Measurements from ENCODE around the gene HSD3B2.

The HSD3B2 gene

GRCh38 chr1:119419109-119419508 lies 4.2 kb downstream of the HSD3B2 start:
- TF ChIP-seq, protein P1, sequence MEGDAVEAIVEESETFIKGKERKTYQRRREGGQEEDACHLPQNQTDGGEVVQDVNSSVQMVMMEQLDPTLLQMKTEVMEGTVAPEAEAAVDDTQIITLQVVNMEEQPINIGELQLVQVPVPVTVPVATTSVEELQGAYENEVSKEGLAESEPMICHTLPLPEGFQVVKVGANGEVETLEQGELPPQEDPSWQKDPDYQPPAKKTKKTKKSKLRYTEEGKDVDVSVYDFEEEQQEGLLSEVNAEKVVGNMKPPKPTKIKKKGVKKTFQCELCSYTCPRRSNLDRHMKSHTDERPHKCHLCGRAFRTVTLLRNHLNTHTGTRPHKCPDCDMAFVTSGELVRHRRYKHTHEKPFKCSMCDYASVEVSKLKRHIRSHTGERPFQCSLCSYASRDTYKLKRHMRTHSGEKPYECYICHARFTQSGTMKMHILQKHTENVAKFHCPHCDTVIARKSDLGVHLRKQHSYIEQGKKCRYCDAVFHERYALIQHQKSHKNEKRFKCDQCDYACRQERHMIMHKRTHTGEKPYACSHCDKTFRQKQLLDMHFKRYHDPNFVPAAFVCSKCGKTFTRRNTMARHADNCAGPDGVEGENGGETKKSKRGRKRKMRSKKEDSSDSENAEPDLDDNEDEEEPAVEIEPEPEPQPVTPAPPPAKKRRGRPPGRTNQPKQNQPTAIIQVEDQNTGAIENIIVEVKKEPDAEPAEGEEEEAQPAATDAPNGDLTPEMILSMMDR (IDR thresholded peaks at IDR 0.05): no peak
- no peak for DNase-seq (ENCODE audit: low spot score)
- Histone ChIP-seq H3K27ac (no peak overlapping the region), H3K4me3 (no peak overlapping the region)

DNA sequence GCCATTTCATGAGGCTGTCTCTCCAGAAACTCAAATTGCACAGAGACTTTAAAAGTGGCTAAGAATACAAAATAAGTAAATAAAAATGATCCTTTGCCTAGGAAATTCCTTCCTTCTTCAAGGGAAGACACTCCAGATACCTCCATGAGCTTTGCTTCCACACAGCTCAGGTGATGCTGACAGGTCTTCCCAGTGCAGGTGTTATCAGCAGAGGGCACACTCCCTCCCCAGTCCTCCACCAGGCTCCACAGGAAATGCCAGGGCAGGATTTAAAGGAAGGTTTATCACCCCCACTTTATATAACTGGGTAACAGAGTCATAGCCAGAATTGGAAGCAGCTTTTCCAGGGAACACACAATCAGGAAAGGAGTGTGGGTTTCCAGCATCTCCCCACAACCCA lies 5.7 kb downstream of the HSD3B2 start:
- Histone ChIP-seq H3K27ac (no peak overlapping the region), H3K4me3 (no peak overlapping the region)
- TF ChIP-seq, protein P1 (IDR thresholded peaks at IDR 0.05): no peak
- no peak for DNase-seq (ENCODE audit: low spot score)

GRCh38 chr1:119422631-119423030 lies 7.7 kb downstream of the HSD3B2 start:
- TF ChIP-seq, protein P1 (IDR thresholded peaks at IDR 0.05): no peak

DNA sequence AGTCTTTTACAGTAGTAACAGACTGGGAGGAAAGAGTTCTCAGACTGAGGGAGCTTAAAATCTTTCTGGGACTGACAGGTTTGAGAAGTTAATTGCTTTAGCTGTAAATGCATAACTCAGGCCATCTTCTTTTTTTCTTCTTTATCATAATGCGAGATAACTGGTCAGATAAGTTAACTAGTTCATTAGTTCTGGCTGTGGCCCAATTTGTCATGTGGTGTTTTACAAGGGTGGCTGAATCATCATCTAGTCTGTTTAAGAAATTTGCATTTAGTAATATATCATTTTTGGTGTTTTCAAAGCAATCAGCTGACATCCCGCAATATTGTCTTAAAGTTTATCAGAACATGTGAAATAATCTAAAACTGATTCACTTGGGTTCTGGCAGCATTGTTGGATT lies 14.0 kb downstream of the HSD3B2 start:
- no peak for DNase-seq (ENCODE audit: low spot score)
- TF ChIP-seq, protein P1 (IDR thresholded peaks at IDR 0.05): no peak
- Histone ChIP-seq H3K4me3 (no peak overlapping the region), H3K27ac (no peak overlapping the region)

More at GRCh38 chr1:119422631-119423030, 7.7 kb downstream of the HSD3B2 start:
- no peak overlapping the region for H3K27ac ChIP-seq
- H3K4me3 ChIP-seq: no peak overlapping the region
- no peak for DNase-seq (ENCODE audit: low spot score)

DNA sequence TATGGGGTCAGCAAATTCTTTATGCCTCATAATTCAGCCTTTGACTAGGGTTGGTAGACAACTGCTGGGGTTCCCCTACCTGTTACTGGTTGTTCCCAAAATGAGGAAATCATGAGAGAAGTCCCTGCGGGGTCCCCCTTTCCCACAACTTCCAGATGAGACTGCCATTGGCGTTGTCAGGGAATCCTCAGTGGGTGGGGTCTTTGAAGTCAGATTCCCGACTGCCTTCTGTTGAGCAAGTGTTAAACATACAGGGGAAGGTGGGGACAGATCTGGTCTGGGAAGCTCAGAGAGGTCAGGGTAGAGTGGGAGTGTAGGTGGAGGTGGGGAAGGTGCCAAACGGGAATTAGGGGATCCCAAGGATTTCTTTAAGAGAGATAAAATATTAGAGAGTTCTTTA lies 14.7 kb downstream of the HSD3B2 start:
- H3K27ac ChIP-seq: no peak overlapping the region

DNA sequence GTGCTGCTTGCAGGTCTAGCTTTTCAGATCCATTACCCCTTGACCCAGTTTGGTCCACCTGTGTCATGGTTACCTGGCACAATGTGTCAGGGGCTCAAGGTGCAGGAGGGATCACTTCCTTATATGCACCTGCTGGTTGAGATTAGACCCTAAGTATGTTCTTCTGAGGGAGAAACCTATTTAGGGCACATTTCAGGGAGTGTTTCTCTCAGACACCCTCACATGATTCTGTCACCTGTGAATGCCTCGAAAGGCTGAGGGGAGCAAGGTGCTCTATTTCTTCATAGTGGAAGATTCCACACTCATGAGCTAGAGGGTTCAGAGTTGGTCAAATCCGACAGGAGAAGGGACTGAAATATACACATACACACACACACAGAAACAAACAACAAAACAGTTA lies 15.5 kb downstream of the HSD3B2 start:
- Histone ChIP-seq H3K4me3 (no peak overlapping the region), H3K27ac (no peak overlapping the region)
- no peak for DNase-seq (ENCODE audit: low spot score)
- TF ChIP-seq, protein P1 (IDR thresholded peaks at IDR 0.05): no peak

More for the DNA sequence above, 14.7 kb downstream of the HSD3B2 start:
- TF ChIP-seq, protein P1 (IDR thresholded peaks at IDR 0.05): no peak
- DNase-seq (ENCODE audit: low spot score): no peak
- no peak overlapping the region for H3K4me3 ChIP-seq

DNA sequence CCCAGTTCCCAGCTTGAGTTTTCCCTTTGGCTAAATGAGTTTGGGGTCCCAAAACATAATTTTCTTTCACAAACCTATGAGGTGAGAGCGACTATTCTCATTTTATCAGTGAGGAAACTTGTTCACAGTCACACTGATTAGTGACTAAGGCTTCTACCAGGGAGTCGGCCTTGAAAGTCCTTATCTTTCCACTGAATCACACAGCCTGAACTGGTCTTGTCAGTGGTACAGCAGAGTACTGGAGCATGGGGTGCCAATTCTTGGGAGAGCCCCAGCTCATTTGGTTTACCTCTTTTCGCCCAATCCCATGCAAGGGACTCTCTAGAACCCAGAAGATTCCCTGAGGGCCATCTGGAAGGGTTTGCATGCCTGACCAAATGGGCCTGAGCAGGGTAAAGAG lies 16.9 kb downstream of the HSD3B2 start:
- TF ChIP-seq, protein P1 (IDR thresholded peaks at IDR 0.05): no peak
- H3K27ac ChIP-seq: no peak overlapping the region
- H3K4me3 ChIP-seq: no peak overlapping the region
- no peak for DNase-seq (ENCODE audit: low spot score)

Data from coronary artery (tissue), 2 donors.